ENCODE measurements around the gene KRTAP4-7.
"Not testable (repeated sequence)": the region's sequence is repeated elsewhere in the genome, so short reads cannot be mapped to it uniquely, and the experiment has no call there.

The KRTAP4-7 gene

DNA sequence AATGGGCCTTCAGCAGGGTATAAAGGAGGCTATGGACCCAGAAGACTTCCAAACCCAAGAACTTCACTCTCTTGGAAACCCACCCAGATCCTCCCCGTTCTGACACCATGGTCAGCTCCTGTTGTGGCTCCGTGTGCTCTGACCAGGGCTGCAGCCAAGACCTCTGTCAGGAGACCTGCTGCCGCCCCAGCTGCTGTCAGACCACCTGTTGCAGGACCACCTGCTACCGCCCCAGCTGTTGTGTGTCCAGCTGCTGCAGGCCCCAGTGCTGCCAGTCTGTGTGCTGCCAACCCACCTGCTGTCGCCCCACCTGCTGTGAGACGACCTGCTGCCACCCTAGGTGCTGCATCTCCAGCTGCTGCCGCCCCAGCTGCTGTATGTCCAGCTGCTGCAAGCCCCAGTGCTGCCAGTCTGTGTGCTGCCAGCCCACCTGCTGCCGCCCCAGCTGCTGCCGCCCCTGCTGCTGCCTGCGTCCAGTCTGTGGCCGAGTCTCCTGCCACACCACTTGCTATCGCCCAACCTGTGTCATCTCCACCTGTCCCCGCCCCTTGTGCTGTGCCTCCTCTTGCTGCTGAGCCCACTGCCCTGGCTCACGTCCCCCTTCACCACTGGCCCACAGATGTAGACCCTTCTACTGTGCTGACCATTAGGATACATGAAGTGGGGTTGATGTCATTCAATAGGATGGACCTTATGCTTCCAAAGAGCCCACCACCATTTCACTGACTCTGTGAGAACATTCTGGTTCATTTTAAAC lies at the start of gene KRTAP4-7:
TSS of gene KRTAP4-7 (plus strand) at position 51 of the 757 bp plus-strand sequence. CDS start at position 108, 57 bp downstream.
- H3K27ac ChIP-seq; H3K36me3 ChIP-seq; H3K9me3 ChIP-seq; H3K27me3 ChIP-seq; H3K4me1 ChIP-seq (ENCODE audit: control insufficient read depth in 1 of 2, insufficient read depth in 1 of 2, low read depth in 1 of 2, low read length in 1 of 2); H3K4me3 ChIP-seq (ENCODE audit: low read depth in 1 of 2, low read length in 1 of 2): not testable (repeated sequence)

DNA sequence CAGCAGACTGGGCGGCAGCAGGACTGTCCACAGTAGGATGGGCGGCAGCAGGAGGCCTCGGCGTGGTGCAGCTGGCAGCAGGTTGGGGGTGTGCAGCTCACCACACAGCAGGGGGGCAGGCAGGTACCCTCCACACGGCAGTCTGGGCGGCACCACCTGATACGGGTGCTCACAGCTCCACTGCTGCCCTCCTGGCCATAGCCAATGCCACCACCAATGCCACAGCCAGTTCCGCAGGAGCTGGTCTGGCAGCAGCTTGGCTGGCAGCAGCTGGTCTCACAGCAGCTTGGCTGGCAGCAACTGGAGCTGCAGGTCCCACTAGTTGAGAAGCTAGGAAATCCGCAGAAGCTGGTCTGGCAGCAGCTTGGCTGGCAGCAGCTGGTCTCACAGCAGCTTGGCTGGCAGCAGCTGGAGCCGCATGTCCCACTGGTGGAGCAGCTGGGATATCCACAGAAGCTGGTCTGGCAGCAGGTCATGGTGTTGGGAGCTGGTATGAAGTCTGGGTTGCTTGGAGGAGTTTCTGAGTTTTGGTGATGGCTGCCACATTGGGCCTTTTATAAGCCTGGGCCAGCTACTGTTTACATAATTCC lies 49.5 kb upstream of the KRTAP4-7 start, which contains the start of gene KRTAP1-3:
TSS of gene KRTAP1-3 (minus strand) at position 529 of the 590 bp plus-strand sequence. CDS start at position 476, 53 bp downstream.
- peaks cover 32% of the 10 kb centered on the region for H3K27me3 ChIP-seq
- H3K9me3 ChIP-seq; H3K36me3 ChIP-seq; H3K4me3 ChIP-seq (ENCODE audit: low read depth in 1 of 2, low read length in 1 of 2); H3K4me1 ChIP-seq (ENCODE audit: control insufficient read depth in 1 of 2, insufficient read depth in 1 of 2, low read depth in 1 of 2, low read length in 1 of 2); H3K27ac ChIP-seq: not testable (repeated sequence)

DNA sequence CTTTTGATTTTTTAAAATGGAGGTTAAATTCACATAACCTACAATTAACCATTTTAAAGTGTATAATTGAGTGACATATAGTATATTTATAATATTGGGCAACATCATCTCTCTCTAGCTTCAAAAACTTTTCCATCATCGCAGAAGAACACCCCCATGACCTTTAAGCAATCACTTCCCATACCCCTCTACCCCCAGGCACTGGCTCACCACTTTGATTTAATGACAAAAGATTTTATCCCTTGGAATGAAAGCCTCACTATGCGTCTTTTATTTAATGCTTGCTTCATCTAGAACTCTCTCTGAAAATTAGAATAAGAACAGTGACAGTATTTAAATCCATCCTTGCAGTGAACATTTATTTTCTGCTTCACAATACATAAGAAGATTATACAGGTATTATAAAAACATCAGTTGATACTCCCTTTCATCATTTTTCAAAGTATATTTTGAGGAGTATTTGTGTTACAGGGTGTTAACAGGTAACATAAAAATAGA lies 46.0 kb upstream of the KRTAP4-7 start:
- Histone ChIP-seq H3K27ac (no peak overlapping the region), H3K36me3 (no peaks in the 10 kb centered on the region), H3K4me1 (ENCODE audit: control insufficient read depth in 1 of 2, insufficient read depth in 1 of 2, low read depth in 1 of 2, low read length in 1 of 2) (no peaks in the 10 kb centered on the region), H3K4me3 (ENCODE audit: low read depth in 1 of 2, low read length in 1 of 2) (no peak overlapping the region), H3K27me3 (peaks cover 26% of the 10 kb centered on the region), H3K9me3 (no peaks in the 10 kb centered on the region)
- TF ChIP-seq, protein P1, sequence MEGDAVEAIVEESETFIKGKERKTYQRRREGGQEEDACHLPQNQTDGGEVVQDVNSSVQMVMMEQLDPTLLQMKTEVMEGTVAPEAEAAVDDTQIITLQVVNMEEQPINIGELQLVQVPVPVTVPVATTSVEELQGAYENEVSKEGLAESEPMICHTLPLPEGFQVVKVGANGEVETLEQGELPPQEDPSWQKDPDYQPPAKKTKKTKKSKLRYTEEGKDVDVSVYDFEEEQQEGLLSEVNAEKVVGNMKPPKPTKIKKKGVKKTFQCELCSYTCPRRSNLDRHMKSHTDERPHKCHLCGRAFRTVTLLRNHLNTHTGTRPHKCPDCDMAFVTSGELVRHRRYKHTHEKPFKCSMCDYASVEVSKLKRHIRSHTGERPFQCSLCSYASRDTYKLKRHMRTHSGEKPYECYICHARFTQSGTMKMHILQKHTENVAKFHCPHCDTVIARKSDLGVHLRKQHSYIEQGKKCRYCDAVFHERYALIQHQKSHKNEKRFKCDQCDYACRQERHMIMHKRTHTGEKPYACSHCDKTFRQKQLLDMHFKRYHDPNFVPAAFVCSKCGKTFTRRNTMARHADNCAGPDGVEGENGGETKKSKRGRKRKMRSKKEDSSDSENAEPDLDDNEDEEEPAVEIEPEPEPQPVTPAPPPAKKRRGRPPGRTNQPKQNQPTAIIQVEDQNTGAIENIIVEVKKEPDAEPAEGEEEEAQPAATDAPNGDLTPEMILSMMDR (IDR thresholded peaks at IDR 0.05) = no peak

DNA sequence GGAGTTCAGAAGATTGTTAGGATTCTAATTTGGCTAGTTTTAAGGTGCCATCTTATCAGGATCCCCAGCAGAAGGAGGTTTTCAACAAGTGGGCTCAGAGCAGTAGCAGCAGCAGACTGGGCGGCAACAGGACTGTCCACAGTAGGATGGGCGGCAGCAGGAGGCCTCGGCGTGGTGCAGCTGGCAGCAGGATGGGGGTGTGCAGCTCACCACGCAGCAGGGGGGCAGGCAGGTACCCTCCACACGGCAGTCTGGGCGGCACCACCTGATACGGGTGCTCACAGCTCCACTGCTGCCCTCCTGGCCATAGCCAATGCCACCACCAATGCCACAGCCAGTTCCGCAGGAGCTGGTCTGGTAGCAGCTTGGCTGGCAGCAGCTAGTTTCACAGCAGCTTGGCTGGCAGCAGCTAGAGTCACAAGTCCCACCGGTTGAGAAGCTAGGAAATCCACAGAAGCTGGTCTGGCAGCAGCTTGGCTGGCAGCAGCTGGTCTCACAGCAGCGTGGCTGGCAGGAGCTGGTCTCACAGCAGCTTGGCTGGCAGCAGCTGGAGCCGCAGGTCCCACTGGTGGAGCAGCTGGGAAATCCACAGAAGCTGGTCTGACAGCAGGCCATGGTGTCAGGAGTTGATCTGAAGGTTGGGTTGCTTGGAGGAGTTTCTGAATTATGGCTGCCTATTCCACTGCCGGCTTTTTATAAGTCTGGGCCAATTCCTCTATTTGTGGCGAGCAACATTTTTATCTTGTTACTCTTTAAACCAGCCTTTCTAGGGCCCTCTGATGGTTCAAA lies 43.0 kb upstream of the KRTAP4-7 start, which contains the start of gene KRTAP1-1:
TSS of gene KRTAP1-1 (minus strand) at position 668 of the 789 bp plus-strand sequence. CDS start at position 615, 53 bp downstream.
- H3K4me1 ChIP-seq (ENCODE audit: control insufficient read depth in 1 of 2, insufficient read depth in 1 of 2, low read depth in 1 of 2, low read length in 1 of 2); H3K27ac ChIP-seq; H3K4me3 ChIP-seq (ENCODE audit: low read depth in 1 of 2, low read length in 1 of 2); H3K36me3 ChIP-seq; H3K9me3 ChIP-seq: not testable (repeated sequence)
- peaks cover 32% of the 10 kb centered on the region for H3K27me3 ChIP-seq

DNA sequence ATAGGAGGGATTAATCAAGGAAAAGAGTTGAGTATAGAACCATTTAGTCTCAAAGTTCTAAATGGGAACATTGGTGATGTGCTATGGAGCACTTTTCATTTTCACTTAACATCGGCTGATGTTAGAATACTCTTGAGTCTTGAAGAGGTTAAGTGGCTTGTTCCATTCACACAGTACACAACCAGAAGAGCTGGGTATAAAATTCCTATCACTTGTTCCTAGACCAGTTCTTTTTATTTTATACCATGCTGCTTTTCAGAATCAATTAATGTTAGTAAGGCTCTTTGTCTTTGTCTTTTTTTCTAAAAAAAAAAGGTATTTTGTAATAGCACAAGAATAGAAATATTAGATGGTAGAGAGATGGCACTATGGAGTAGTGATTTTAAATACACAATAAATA lies 41.0 kb upstream of the KRTAP4-7 start:
- Histone ChIP-seq H3K27me3 (peaks cover 37% of the 10 kb centered on the region), H3K4me1 (ENCODE audit: control insufficient read depth in 1 of 2, insufficient read depth in 1 of 2, low read depth in 1 of 2, low read length in 1 of 2) (no peaks in the 10 kb centered on the region), H3K4me3 (ENCODE audit: low read depth in 1 of 2, low read length in 1 of 2) (no peak overlapping the region), H3K36me3 (no peaks in the 10 kb centered on the region), H3K9me3 (no peaks in the 10 kb centered on the region), H3K27ac (no peak overlapping the region)
- TF ChIP-seq, protein P1 (IDR thresholded peaks at IDR 0.05) = no peak

DNA sequence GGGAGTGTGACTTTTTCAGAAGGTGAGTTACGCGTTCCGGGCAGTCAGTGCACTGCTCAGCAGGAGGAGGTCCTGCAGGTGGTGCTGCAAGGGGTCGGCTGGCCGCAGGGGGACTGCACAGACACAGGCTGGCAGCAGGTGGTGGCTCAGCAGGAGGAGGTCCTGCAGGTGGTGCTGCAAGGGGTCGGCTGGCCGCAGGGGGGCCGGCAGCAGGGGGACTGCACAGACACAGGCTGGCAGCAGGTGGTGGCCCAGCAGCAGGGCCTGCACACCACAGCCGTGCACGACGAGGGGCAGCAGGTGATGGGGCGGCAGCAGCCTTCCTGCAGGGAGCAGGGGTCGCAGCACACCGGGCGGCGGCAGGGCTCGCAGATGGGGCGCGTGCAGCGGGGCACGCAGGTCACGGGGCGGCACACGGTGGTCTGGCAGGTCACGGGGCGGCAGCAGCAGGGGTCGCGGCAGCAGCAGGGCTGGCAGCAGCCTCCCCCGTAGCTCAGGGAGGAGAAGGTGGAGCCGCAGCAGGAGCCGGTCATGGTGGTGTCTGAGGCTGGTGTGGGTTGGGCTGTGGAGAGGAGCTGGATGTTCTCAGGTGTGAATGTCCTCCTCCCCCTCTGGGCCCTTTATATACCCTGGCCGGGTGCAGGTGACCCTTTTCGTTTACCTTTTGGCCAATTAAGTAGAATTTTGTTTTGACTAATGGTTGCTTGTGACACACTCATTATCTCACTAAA lies 37.0 kb upstream of the KRTAP4-7 start, which contains the start of gene KRTAP2-1:
TSS of gene KRTAP2-1 (minus strand) at position 582 of the 731 bp plus-strand sequence. CDS start at position 533, 49 bp downstream.
- not testable (repeated sequence) for H3K4me1 ChIP-seq (ENCODE audit: control insufficient read depth in 1 of 2, insufficient read depth in 1 of 2, low read depth in 1 of 2, low read length in 1 of 2); H3K4me3 ChIP-seq (ENCODE audit: low read depth in 1 of 2, low read length in 1 of 2); H3K27ac ChIP-seq; H3K36me3 ChIP-seq; H3K9me3 ChIP-seq
- peaks cover 46% of the 10 kb centered on the region for H3K27me3 ChIP-seq

DNA sequence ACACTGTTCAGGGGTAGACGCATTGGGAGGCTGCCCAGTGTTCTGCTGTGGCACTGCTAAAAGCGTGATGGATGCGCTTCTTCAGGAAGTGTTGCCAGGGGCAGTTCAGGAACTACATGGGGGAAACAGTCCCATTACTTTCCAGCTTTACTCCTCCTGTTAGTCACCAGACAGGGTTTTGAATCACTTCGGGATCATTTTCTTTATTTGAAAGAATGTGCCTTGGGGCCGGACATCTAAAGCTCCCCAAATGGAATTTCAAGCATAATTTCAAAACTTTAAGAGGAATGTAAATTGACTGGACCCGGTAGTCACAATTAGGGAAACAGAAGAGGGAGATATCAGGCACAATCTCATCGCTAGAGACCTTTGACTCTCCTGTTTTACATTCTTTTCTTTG lies 35.5 kb upstream of the KRTAP4-7 start:
- H3K27ac ChIP-seq = no peak overlapping the region
- H3K36me3 ChIP-seq = no peaks in the 10 kb centered on the region
- no peaks in the 10 kb centered on the region for H3K4me1 ChIP-seq (ENCODE audit: control insufficient read depth in 1 of 2, insufficient read depth in 1 of 2, low read depth in 1 of 2, low read length in 1 of 2)
- H3K9me3 ChIP-seq = no peaks in the 10 kb centered on the region
- H3K4me3 ChIP-seq (ENCODE audit: low read depth in 1 of 2, low read length in 1 of 2) = no peak overlapping the region
- H3K27me3 ChIP-seq = peaks cover 46% of the 10 kb centered on the region
- TF ChIP-seq, protein P1 (IDR thresholded peaks at IDR 0.05) = no peak
